ENCODE measurements around the gene KLHDC10. TPM values are rescaled to one million over a fixed set of nuclear protein-coding genes. Genes with fewer than 3 reads are reported as not detected.
"Not testable (repeated sequence)": the region's sequence is repeated elsewhere in the genome, so short reads cannot be mapped to it uniquely, and the experiment has no call there.

The KLHDC10 gene
- total and polyA plus RNA-seq, 2 donors (not counting 1 experiment from before 2014, with no cell fraction given) = 28.5 to 29.1 TPM

DNA sequence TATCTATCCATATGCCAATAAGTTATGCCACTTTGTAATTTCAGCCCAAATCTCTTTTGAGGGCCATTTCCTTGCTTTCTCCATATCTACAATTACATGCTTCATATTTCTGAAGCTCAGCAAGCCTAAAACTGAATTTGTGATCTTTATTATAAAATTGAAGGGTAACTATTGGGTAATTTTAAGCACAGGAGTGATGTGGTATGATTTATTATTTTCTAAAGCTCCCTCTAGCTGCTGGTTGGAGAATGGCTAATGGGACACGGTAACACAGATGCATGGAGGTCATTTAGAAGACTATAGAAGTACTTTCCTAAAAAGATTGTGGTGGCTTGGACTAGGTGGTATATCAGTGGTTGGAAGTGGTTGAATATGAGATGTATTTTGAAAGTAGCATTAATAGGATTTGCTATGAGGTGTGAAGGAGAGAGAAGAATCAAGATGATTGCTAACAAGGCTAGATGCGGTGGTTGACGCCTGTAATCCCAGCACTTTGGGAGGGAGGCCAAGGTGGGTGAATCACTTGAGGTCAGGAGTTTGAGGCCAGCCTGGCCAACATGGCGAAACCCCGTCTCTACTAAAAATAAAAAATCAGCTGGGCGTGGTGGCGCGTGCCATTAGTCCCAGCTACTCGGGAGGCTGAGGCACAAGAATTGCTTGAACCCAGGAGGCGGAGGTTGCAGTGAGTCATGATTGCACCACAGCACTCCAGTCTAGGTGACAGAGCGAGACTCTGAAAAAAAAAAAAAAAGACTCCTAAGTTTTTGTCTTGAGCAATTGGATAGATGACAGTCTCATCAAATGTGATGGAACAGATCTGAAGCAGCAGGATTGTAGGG lies 13.9 kb downstream of the KLHDC10 start:
- Histone ChIP-seq H3K79me2 (ENCODE audit: control insufficient read depth, insufficient read depth, low read length) (peaks cover 10% of the 10 kb centered on the region), H3K27ac (ENCODE audit: insufficient read depth, low read length) (no peak overlapping the region), H3K9ac (ENCODE audit: insufficient read depth, low read length) (no peak overlapping the region), H3K4me3 (replicated peaks in 1 of 4; ENCODE audit: control extremely low read depth in 1 of 4, insufficient read depth in 1 of 4, low read depth in 3 of 4, low read length in 4 of 4) (no peak overlapping the region), H4K20me1 (ENCODE audit: control insufficient read depth, extremely low read depth, insufficient read depth, low read length) (no peaks in the 10 kb centered on the region), H3K27me3 (ENCODE audit: control insufficient read depth, insufficient read depth, low read length) (no peaks in the 10 kb centered on the region), H2AFZ (ENCODE audit: low read length) (no peak overlapping the region), H3K36me3 (ENCODE audit: control insufficient read depth, insufficient read depth, low read length) (no peaks in the 10 kb centered on the region), H3K9me3 (ENCODE audit: control insufficient read depth, insufficient read depth, low read depth, low read length) (no peaks in the 10 kb centered on the region), H3K4me2 (ENCODE audit: extremely low read depth, insufficient read depth, low read length) (no peak overlapping the region), H3K4me1 (ENCODE audit: control insufficient read depth, extremely low read depth, insufficient read depth, low read length) (peaks cover 3% of the 10 kb centered on the region)
- TF ChIP-seq, protein P1, sequence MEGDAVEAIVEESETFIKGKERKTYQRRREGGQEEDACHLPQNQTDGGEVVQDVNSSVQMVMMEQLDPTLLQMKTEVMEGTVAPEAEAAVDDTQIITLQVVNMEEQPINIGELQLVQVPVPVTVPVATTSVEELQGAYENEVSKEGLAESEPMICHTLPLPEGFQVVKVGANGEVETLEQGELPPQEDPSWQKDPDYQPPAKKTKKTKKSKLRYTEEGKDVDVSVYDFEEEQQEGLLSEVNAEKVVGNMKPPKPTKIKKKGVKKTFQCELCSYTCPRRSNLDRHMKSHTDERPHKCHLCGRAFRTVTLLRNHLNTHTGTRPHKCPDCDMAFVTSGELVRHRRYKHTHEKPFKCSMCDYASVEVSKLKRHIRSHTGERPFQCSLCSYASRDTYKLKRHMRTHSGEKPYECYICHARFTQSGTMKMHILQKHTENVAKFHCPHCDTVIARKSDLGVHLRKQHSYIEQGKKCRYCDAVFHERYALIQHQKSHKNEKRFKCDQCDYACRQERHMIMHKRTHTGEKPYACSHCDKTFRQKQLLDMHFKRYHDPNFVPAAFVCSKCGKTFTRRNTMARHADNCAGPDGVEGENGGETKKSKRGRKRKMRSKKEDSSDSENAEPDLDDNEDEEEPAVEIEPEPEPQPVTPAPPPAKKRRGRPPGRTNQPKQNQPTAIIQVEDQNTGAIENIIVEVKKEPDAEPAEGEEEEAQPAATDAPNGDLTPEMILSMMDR (conservative IDR thresholded peaks at IDR 0.05 in 1 of 2, IDR thresholded peaks at IDR 0.05 in 1 of 2; ENCODE audit: low read depth in 1 of 2, low read length in 2 of 2) = peak in 1 of 2 donors; percentile 42
- TF ChIP-seq EZH2 (IDR thresholded peaks at IDR 0.05; ENCODE audit: low read length, missing control alignments) = no peak
- DNase-seq (ENCODE audit: low read depth in 2 of 2) = peak in 1 of 2 donors; percentile 65

DNA sequence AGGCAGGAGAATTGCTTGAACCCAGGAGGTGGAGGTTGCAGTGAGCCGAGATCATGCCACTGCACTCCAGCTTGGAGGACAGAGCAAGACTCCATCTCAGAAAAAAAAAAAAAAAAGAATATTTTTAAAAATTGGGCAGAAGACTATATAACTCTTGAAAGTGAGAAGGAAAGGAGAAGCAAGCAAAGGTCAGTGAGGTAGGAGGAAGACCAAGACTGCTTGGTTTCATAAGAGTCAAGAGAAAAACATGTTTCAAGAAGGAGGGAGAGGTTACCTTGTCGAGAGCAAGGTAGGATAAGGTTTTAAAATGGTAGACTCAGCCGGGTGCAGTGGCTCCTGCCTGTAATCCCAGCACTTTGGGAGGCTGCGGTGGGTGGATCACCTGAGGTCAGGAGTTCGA lies 14.9 kb downstream of the KLHDC10 start:
- H3K4me3 ChIP-seq (replicated peaks in 1 of 4; ENCODE audit: control extremely low read depth in 1 of 4, insufficient read depth in 1 of 4, low read depth in 3 of 4, low read length in 4 of 4); H3K36me3 ChIP-seq (ENCODE audit: control insufficient read depth, insufficient read depth, low read length); H3K4me1 ChIP-seq (ENCODE audit: control insufficient read depth, extremely low read depth, insufficient read depth, low read length); H3K9ac ChIP-seq (ENCODE audit: insufficient read depth, low read length); H3K9me3 ChIP-seq (ENCODE audit: control insufficient read depth, insufficient read depth, low read depth, low read length); DNase-seq (ENCODE audit: low read depth in 2 of 2); H2AFZ ChIP-seq (ENCODE audit: low read length); H3K27me3 ChIP-seq (ENCODE audit: control insufficient read depth, insufficient read depth, low read length); H3K4me2 ChIP-seq (ENCODE audit: extremely low read depth, insufficient read depth, low read length); H3K27ac ChIP-seq (ENCODE audit: insufficient read depth, low read length); H4K20me1 ChIP-seq (ENCODE audit: control insufficient read depth, extremely low read depth, insufficient read depth, low read length): not testable (repeated sequence)
- peaks cover 12% of the 10 kb centered on the region for H3K79me2 ChIP-seq (ENCODE audit: control insufficient read depth, insufficient read depth, low read length)

DNA sequence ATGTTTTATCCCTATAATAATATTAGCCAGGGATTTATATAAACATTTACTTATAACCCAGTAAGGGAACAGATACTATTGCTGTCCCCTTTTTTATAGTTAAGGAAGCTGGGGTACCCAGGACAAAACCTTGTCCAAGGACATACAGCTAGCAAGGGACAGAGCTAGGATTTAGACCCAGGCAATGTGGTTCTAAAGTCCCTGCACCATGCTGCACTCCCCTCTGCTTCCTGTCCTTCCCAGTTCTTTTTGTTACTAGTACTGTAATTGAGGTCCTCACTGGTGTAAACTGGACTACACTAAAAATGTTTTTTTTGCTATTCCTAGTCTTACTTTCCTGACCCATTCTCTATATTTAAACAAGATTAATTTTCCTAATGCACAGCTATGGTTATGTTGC lies 16.6 kb downstream of the KLHDC10 start:
- H3K4me3 ChIP-seq (replicated peaks in 1 of 4; ENCODE audit: control extremely low read depth in 1 of 4, insufficient read depth in 1 of 4, low read depth in 3 of 4, low read length in 4 of 4) = no peak overlapping the region
- no peak overlapping the region for H2AFZ ChIP-seq (ENCODE audit: low read length)
- TF ChIP-seq, protein P1 (conservative IDR thresholded peaks at IDR 0.05 in 1 of 2, IDR thresholded peaks at IDR 0.05 in 1 of 2; ENCODE audit: low read depth in 1 of 2, low read length in 2 of 2) = no peak
- no peak for TF ChIP-seq EZH2 (IDR thresholded peaks at IDR 0.05; ENCODE audit: low read length, missing control alignments)

More for the DNA sequence above, 16.6 kb downstream of the KLHDC10 start:
- no peaks in the 10 kb centered on the region for H3K36me3 ChIP-seq (ENCODE audit: control insufficient read depth, insufficient read depth, low read length)
- no peak for DNase-seq (ENCODE audit: low read depth in 2 of 2)
- peaks cover 3% of the 10 kb centered on the region for H3K4me1 ChIP-seq (ENCODE audit: control insufficient read depth, extremely low read depth, insufficient read depth, low read length)
- no peaks in the 10 kb centered on the region for H4K20me1 ChIP-seq (ENCODE audit: control insufficient read depth, extremely low read depth, insufficient read depth, low read length)
- H3K4me2 ChIP-seq (ENCODE audit: extremely low read depth, insufficient read depth, low read length) = no peak overlapping the region
- peaks cover 11% of the 10 kb centered on the region for H3K79me2 ChIP-seq (ENCODE audit: control insufficient read depth, insufficient read depth, low read length)
- no peaks in the 10 kb centered on the region for H3K9me3 ChIP-seq (ENCODE audit: control insufficient read depth, insufficient read depth, low read depth, low read length)
- H3K9ac ChIP-seq (ENCODE audit: insufficient read depth, low read length) = no peak overlapping the region
- peak overlapping the region; percentile 5 for H3K27ac ChIP-seq (ENCODE audit: insufficient read depth, low read length)
- no peaks in the 10 kb centered on the region for H3K27me3 ChIP-seq (ENCODE audit: control insufficient read depth, insufficient read depth, low read length)
